Osteoblast (primary cell): Measurements from ENCODE around the gene MECP2. TPM values are rescaled to one million over a fixed set of nuclear protein-coding genes. Genes with fewer than 3 reads are reported as not detected.

Source experiments
- DNase-seq: peaks from one replicate; pipeline ENCODE4 v3.0.0; 2011; ENCODE audit warnings: low spot score, mixed read lengths; ENCODE audit not compliant: insufficient read length; ENCODE audit errors: missing footprints
- H2AFZ ChIP-seq: 2 replicates; pipeline ENCODE4 v1.6.0; 2011; ENCODE audit warnings: mild to moderate bottlenecking, low read length
- H3K27ac ChIP-seq: 2 replicates; pipeline ENCODE4 v1.5.1; 2011; ENCODE audit warnings: mild to moderate bottlenecking, low read depth, low read length, moderate library complexity
- H3K27me3 ChIP-seq: 2 replicates; pipeline ENCODE4 v1.6.0; 2012; ENCODE audit warnings: mild to moderate bottlenecking, control low read depth, inconsistent platforms, low read length, moderate library complexity; ENCODE audit not compliant: insufficient read depth
- H3K36me3 ChIP-seq: 2 replicates; pipeline ENCODE4 v1.5.1; 2011; ENCODE audit warnings: mild to moderate bottlenecking, low read length, control low read depth, moderate library complexity; ENCODE audit not compliant: insufficient read depth
- H3K4me1 ChIP-seq: 2 replicates; pipeline ENCODE4 v1.5.1; 2011; ENCODE audit warnings: mild to moderate bottlenecking, low read length, control low read depth, moderate library complexity; ENCODE audit not compliant: insufficient read depth
- H3K4me2 ChIP-seq: 2 replicates; pipeline ENCODE4 v1.6.0; 2011; ENCODE audit warnings: mild to moderate bottlenecking, low read length; ENCODE audit not compliant: insufficient read depth
- H3K4me3 ChIP-seq: fragments of 200-600 bp; sonication (generic); 3 replicates; pipeline ENCODE4 v1.5.1; 2012; ENCODE audit warnings: mild to moderate bottlenecking, low read length, inconsistent platforms; ENCODE audit not compliant: insufficient read depth
- H3K79me2 ChIP-seq: 2 replicates; pipeline ENCODE4 v1.6.0; 2012; ENCODE audit warnings: mild to moderate bottlenecking, low read length, control low read depth, inconsistent platforms; ENCODE audit not compliant: insufficient read depth
- H3K9me3 ChIP-seq: 2 replicates; pipeline ENCODE4 v1.5.1; 2011; ENCODE audit warnings: low read depth, low read length, control low read depth
- H4K20me1 ChIP-seq: 2 replicates; pipeline ENCODE4 v1.6.0; 2012; ENCODE audit warnings: mild to moderate bottlenecking, low read length, control low read depth; ENCODE audit not compliant: insufficient read depth
- CTCF ChIP-seq: IDR thresholded peaks from 2 replicates; pipeline ENCODE4 v1.5.1; 2011; ENCODE audit warnings: mild to moderate bottlenecking, low read depth, low read length, moderate library complexity; ENCODE audit errors: extremely low read depth
- total RNA-seq: library from RNA; depleted of rRNA; stranded (reverse); fragments of >200 nt; gene quantifications from 2 replicates; pipeline ENCODE4 v1.2.3, GENCODE V29; 2012

The MECP2 gene
- total RNA-seq, 1 donor, result 31.1 TPM

DNA sequence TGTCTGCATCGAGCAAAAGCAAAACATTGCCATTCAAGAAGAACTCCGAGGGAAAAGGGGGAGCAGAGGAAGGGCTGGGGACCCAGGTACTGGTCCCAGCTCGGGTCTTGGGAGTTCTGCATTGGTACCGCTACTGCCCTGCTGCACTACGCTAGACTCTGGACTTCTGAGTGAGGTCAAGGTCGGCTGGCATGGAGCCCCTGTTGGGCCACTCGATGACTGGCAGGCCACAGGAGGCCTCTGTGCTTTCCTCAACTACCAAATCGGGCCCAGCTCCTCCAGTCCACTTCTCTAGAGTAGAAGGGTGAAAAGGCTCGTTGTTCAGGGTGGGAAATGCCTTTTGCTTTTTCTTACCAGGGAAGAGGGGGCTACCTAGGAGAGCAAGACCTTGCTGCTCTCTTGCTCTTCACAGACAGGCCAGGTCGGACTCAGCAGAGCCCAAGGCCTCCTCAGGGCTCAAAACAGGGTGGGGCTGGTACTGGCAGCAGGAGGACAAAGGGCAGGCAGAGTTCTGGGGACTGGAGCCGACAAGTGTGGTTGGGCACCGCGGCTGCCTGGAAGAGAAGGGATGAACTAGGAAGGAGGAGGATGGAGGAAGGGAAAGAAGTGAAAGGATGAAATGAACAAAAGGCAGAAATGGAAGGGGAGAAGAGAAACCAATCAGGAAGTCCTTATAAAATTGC, 68.9 kb downstream of the MECP2 start:
- no peaks in the 10 kb centered on the region for H3K9me3 ChIP-seq
- no peak overlapping the region for H2AFZ ChIP-seq
- H3K4me2 ChIP-seq, result no peak overlapping the region
- no peak for TF ChIP-seq CTCF
- H3K79me2 ChIP-seq, result peaks cover 20% of the 10 kb centered on the region
- peaks cover 7% of the 10 kb centered on the region for H4K20me1 ChIP-seq
- peaks cover 22% of the 10 kb centered on the region for H3K36me3 ChIP-seq
- no peak overlapping the region for H3K27ac ChIP-seq
- H3K4me1 ChIP-seq, result no peaks in the 10 kb centered on the region
- peaks cover 3% of the 10 kb centered on the region for H3K27me3 ChIP-seq
- H3K4me3 ChIP-seq, result no peak overlapping the region
- peak; percentile 34 for DNase-seq

GRCh38 chrX:154027986-154028385, 69.5 kb downstream of the MECP2 start:
- Histone ChIP-seq H3K4me1 (no peaks in the 10 kb centered on the region), H4K20me1 (peaks cover 5% of the 10 kb centered on the region), H3K9me3 (no peaks in the 10 kb centered on the region), H3K27ac (no peak overlapping the region), H3K4me3 (no peak overlapping the region), H3K4me2 (no peak overlapping the region), H3K79me2 (peaks cover 13% of the 10 kb centered on the region), H3K36me3 (peaks cover 22% of the 10 kb centered on the region), H3K27me3 (peaks cover 3% of the 10 kb centered on the region), H2AFZ (no peak overlapping the region)
- no peak for TF ChIP-seq CTCF
- DNase-seq, result peak; percentile 77

DNA sequence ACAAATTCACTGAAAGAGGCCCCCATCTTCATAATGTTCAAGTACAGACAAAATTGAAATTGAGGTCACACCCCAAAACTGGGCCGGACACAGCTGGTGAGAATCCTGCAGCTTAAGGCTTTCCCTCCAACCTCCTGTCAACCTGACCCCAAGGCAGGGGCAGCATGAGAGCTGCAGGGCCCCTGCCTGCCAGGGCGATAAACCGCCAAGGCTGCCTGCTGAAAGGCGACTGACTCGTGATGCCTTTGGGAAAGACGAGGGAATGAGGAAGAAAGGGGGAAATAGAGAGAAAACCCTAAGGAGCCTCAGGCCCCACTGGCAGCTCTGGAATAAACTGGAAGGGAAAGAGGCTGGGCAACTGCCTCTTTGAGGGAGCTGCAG, 70.5 kb downstream of the MECP2 start:
- no peak for TF ChIP-seq CTCF
- DNase-seq, result peak; percentile 45
- Histone ChIP-seq H4K20me1 (no peaks in the 10 kb centered on the region), H2AFZ (no peak overlapping the region), H3K4me3 (no peak overlapping the region), H3K36me3 (peaks cover 22% of the 10 kb centered on the region), H3K79me2 (peaks cover 5% of the 10 kb centered on the region), H3K27ac (no peak overlapping the region), H3K27me3 (peaks cover 3% of the 10 kb centered on the region), H3K4me2 (no peak overlapping the region), H3K4me1 (no peaks in the 10 kb centered on the region), H3K9me3 (no peaks in the 10 kb centered on the region)

DNA sequence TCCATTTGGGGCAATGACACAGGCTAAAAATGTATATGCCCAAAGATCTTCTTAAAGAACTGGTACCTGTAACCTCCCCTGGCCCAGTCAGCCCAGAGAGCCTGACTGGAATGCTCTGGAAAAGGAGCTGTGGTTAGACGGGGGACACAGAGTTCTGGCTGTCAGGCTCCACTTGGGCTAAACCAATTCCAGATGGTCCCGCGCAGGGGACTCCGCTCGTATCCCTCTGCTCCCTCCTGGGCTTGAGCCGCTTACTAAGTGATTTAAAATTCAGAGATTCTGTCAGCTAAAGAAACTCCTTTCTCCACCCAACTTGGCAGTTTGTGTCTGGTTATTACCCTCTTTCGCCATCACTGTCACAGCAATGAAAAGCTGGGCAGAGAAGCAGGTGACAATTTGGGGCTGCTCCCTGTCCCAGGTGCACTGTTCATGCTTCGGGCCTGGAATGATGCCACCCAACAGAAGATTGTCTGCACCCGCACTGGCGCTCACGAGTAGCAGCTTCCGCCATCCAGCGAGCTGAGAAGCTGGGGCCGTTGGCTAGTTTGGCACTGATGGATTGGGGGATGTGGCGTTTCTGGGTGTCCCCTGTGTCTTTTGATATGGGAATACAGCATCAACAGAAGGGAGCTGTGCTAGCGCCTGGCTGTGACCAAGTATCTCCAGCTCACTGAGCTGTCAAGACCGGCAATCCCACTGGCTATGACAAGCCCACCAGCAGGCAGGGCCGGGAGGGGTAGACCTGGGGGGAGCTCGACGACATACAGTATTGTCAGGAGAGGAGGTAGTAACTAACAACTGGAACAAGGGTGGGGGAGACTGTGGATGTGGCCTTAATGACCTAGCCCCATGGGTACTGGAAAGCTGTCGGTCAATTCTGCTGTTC, 71.1 kb downstream of the MECP2 start:
- DNase-seq, result peak; percentile 66
- no peak for TF ChIP-seq CTCF

More for the DNA sequence above, 71.1 kb downstream of the MECP2 start:
- H3K4me2 ChIP-seq, result no peak overlapping the region
- no peaks in the 10 kb centered on the region for H4K20me1 ChIP-seq
- H3K27me3 ChIP-seq, result peaks cover 3% of the 10 kb centered on the region
- peaks cover 3% of the 10 kb centered on the region for H3K79me2 ChIP-seq
- peaks cover 17% of the 10 kb centered on the region for H3K36me3 ChIP-seq
- no peak overlapping the region for H2AFZ ChIP-seq
- H3K4me1 ChIP-seq, result peaks cover 3% of the 10 kb centered on the region
- no peak overlapping the region for H3K4me3 ChIP-seq
- H3K9me3 ChIP-seq, result no peaks in the 10 kb centered on the region
- H3K27ac ChIP-seq, result no peak overlapping the region
